H4 (cell line): ENCODE measurements around the gene KIAA1549. TPM values are rescaled to one million over a fixed set of nuclear protein-coding genes. Genes with fewer than 3 reads are reported as not detected.
"Not testable (repeated sequence)": the region's sequence is repeated elsewhere in the genome, so short reads cannot be mapped to it uniquely, and the experiment has no call there.

Experiments used
- DNase-seq: peaks from one replicate; pipeline ENCODE4 v3.0.0-alpha.2; 2015; ENCODE audit warnings: low spot score
- total RNA-seq: library from RNA; depleted of rRNA; stranded (reverse); fragments of >200 nt; shearing (Covaris generic); gene quantifications from 2 replicates; pipeline ENCODE4 v1.2.3, GENCODE V29; 2014; rRNA removed

Gene KIAA1549
- total RNA-seq, 1 experiment from 2014 or later, result 3.3 TPM

DNA sequence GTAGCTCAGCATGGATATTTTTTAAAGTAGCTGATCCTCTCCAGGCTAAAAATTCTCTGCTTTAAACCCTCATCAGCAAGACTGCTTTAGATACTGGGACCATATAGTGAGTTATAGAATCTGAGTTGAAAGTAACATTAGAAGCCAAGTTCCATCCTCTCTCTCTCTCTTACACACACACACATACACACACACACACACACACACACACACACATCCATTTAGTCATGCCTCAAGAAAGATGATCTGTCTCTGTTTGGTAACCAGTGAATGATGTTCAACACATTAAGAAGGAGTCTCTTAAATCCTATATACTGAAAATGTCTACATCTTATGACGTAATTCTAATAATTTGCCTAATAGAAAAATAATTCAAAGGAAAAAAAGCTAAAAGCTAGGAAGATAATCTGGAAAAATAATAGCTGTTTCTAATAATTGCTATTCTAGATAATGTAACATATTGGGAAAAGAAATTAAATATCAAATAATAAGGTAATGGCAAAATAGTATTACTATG lies 166.3 kb downstream of the KIAA1549 start:
- DNase-seq, result no peak

GRCh38 chr7:138813945-138814344 lies 167.2 kb downstream of the KIAA1549 start:
- no peak for DNase-seq

DNA sequence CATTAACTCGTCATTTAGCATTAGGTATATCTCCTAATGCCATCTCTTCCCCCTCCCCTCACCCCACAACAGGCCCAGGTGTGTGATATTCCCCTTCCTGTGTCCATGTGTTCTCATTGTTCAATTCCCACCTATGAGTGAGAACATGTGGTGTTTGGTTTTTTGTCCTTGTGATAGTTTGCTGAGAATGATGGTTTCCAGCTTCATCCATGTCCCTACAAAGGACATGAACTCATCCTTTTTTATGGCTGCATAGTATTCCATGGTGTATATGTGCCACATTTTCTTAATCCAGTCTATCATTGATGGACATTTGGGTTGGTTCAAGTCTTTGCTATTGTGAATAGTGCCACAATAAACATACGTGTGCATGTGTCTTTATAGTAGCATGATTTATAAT lies 169.9 kb downstream of the KIAA1549 start:
- DNase-seq, result not testable (repeated sequence)

GRCh38 chr7:138809346-138809745 lies 171.8 kb downstream of the KIAA1549 start:
- DNase-seq, result no peak

DNA sequence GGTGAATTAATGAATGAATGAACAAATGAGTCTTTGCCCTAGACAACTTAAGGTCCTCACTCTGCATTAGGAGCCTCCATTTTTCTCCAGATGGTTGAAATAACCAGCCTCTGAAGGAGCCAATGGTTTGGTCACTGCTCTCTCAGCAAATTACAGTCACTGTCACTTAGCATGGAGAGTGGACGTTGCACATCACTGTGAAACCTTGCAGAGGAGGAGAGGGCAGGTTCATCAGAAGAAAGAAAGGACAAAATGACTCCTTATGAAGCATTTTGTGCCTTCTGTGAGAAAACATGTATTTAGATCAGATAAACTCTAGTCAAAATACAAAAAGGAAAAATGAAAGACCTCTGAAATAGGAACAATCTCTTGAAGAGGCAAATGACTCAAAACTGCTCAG lies 176.6 kb downstream of the KIAA1549 start:
- no peak for DNase-seq

DNA sequence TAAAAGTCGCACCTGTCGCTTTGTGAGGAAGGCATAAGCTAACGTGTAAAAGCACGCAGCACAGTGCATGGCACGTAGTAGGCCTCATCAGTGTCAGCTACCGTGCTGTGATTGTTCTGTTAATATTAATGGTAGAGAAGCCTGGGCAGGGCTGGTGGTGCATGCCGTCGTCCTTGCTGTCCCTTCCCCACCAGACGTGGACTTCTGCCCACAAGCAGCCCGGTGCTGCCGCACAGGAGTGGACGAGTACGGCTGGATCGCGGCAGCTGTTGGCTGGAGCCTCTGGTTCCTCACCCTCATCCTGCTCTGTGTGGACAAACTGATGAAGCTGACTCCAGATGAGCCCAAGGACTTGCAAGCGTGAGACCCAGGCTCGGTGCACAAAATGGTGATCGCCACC lies 178.5 kb downstream of the KIAA1549 start:
- no peak for DNase-seq

GRCh38 chr7:138801256-138801655 lies 179.9 kb downstream of the KIAA1549 start:
- DNase-seq, result no peak

GRCh38 chr7:138799336-138800000 lies 181.7 kb downstream of the KIAA1549 start:
- no peak for DNase-seq

- no peak for DNase-seq
Measured at GRCh38 chr7:138798836-138799235, 182.4 kb downstream of the KIAA1549 start.

GRCh38 chr7:138797715-138798320 lies 183.4 kb downstream of the KIAA1549 start, which contains the start of the genes ATP6V0A4 and TMEM213:
TSS of gene ATP6V0A4 (minus strand) at chr7:138798196. CDS start at chr7:138771247, 26,949 bp downstream.
TSS of gene TMEM213 (plus strand) at chr7:138797994. CDS start at chr7:138798105, 111 bp downstream.
- DNase-seq, result no peak

GRCh38 chr7:138797046-138797445 lies 184.1 kb downstream of the KIAA1549 start:
- DNase-seq, result not testable (repeated sequence)

DNA sequence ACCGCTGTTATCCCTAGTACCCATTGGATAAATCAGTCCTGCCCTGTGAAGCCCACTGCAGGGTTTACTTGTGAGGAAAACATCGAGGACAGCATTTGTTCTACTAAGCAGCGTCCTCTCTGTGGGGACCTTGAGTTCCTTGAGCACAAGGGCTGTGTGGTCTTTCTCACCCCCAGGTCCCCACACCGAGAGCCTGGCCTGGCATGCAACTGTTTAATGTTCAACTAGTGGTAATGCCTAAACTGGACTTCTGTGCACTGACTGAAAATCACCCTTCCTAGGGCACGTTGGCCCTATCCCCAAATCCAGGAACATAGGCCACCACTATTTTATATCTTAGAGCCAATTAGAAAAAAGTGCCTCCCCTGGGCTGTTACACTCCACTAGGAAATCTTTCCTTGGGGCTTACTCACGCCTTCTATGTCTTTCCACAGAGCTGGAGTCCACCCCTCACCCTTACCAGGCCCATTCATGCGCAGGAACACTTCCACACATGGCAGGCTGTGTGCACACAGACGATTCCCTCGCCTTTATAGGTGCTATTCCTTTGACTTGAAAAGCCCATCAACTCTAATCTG lies 185.1 kb downstream of the KIAA1549 start:
- DNase-seq, result no peak

- peak; percentile 49 for DNase-seq
Measured at GRCh38 chr7:138785587-138786437, 195.4 kb downstream of the KIAA1549 start.

DNA sequence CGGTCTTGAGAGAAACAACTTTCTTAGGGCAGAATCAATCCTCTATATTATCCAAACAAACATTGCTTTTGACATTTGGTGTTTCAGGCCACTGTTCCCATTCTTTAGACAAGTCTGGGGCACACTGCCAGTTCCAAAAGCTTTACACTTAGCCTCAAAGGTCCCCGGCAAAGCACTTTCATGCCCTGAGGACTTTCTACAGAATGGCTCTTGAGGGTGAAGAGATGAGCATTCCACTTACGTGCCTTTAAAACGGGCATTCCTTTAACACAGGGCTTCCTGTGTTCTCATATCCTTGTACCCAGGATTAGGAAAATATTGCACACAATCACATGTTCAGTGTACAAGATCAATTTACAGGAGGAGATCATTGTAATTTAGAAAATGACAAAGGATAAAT lies 196.5 kb downstream of the KIAA1549 start:
- no peak for DNase-seq

Other genes starting within 250 kb of the KIAA1549 start
- gene TMEM213, start 183.4 kb downstream of the KIAA1549 start, total RNA-seq, result not detected in 2 replicates
- gene ATP6V0A4, start 183.2 kb downstream of the KIAA1549 start, total RNA-seq, result 0.17 and 0.39 TPM in 2 replicates
- gene ZC3HAV1L, start 54.7 kb upstream of the KIAA1549 start, total RNA-seq, result 0.29 and 2.4 TPM in 2 replicates
- 26.2 and 28.8 TPM in 2 replicates for gene ZC3HAV1, start 128.3 kb upstream of the KIAA1549 start, total RNA-seq
- gene UBN2, start 249.8 kb upstream of the KIAA1549 start, total RNA-seq, result 2.3 and 3.3 TPM in 2 replicates